ENCODE results near the gene LRRC61.

LRRC61 gene

DNA sequence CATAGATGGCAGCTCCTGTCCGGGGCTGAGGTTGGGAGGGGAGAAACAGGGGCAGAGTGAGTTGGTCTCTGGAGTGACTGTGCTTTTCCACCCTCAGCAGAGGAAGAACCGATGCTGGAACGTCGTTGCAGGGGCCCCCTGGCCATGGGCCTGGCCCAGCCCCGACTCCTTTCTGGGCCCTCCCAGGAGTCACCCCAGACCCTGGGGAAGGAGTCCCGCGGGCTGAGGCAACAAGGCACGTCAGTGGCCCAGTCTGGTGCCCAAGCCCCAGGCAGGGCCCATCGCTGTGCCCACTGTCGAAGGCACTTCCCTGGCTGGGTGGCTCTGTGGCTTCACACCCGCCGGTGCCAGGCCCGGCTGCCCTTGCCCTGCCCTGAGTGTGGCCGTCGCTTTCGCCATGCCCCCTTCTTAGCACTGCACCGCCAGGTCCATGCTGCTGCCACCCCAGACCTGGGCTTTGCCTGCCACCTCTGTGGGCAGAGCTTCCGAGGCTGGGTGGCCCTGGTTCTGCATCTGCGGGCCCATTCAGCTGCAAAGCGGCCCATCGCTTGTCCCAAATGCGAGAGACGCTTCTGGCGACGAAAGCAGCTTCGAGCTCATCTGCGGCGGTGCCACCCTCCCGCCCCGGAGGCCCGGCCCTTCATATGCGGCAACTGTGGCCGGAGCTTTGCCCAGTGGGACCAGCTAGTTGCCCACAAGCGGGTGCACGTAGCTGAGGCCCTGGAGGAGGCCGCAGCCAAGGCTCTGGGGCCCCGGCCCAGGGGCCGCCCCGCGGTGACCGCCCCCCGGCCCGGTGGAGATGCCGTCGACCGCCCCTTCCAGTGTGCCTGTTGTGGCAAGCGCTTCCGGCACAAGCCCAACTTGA is 48.2 kb downstream of the LRRC61 start:
- no peak for DNase-seq (ENCODE audit: low spot score)

DNA sequence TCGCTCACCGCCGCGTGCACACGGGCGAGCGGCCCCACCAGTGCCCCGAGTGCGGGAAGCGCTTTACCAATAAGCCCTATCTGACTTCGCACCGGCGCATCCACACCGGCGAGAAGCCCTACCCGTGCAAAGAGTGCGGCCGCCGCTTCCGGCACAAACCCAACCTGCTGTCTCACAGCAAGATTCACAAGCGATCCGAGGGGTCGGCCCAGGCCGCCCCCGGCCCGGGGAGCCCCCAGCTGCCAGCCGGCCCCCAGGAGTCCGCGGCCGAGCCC is 48.8 kb downstream of the LRRC61 start:
- no peak for DNase-seq (ENCODE audit: low spot score)

DNA sequence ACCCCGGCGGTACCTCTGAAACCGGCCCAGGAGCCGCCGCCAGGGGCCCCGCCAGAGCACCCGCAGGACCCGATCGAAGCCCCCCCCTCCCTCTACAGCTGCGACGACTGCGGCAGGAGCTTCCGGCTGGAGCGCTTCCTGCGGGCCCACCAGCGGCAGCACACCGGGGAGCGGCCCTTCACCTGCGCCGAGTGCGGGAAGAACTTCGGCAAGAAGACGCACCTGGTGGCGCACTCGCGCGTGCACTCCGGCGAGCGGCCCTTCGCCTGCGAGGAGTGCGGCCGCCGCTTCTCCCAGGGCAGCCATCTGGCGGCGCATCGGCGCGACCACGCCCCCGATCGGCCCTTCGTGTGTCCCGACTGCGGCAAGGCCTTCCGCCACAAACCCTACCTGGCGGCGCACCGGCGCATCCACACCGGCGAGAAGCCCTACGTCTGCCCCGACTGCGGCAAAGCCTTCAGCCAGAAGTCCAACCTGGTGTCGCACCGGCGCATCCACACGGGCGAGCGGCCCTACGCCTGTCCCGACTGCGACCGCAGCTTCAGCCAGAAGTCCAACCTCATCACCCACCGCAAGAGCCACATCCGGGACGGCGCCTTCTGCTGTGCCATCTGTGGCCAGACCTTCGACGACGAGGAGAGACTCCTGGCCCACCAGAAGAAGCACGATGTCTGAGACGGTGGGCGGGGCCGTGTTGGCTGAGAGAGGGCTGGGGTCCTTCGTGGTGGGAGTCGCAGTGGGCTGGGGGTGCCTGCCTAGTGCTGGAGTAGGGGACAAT is 49.3 kb downstream of the LRRC61 start:
- no peak for DNase-seq (ENCODE audit: low spot score)

DNA sequence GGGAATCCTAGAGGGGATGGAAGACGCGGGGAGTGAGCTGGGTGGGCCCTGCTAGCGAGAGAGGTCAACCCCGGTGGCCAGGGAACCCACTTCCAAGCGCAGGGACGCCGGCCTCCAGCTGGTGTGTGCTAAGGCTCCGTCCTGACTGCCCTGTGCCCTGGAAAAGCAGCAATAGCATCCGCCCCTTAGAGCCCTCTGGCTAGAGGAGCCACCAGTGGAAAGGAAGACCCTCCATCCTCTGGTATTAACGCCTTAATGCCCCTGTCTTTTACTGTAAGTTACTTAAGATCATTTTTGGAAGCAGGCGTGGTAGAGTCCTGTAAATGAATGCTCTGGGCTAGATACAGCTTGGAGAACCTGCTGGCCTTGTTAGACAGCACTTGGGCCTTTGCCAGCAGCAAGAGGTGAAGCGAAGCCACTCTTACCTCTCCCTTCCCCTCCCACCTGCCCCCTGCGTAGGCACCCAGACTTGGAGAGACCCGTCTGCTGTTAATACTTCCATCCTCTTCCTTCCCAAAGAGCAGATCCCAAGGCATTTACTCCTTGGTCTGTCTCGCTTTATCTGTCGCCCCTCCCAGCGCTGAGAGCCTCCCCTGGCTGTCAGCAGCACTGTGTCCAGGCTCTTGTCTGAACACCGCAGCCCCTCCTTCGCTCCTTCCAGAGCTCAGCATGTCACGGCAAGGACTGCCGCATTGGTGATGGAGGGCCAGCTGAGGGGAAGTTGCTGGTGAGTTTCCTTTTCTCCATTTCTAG is 50.1 kb downstream of the LRRC61 start:
- DNase-seq (ENCODE audit: low spot score) = no peak

DNA sequence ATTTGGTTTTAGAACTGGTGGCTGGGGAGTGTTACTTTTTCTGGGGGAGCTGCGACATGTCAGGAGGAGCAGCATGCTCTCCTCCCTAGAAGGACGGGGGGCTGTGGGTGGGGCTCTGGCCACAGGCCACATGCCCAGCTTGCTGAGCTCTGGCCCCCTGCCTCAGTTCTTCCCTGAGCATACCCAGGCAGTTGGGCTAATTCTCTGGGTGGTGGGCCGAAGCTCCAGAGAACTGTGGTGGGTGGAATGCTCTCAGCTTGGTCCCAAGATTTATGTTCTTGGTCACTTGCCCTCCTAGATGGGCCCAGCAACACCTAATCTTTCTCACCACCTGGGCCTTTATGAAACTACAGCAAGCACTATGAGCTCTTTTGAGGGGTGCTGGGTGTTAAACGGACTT is 50.9 kb downstream of the LRRC61 start:
- DNase-seq (ENCODE audit: low spot score) = no peak

DNA sequence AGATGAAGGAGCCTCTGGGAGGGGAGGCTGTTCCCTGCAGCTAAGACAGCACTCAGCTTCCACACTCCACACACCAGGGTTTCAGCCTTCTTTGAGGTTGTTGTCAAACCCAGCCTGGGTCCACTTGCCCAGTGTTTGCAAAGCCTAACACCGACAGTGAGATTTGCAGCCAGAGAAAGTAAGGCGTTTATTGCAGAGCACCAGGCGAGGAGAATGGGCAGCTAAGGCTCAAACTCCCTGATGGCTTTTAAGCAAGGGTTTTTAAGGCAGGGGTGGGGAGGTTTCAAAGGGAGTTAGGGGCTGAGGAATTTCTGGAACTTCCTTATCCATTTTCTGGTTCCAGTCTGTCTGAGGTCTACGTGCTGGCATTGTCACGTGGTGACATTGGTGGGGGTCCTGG is 51.3 kb downstream of the LRRC61 start:
- DNase-seq (ENCODE audit: low spot score) = no peak

DNA sequence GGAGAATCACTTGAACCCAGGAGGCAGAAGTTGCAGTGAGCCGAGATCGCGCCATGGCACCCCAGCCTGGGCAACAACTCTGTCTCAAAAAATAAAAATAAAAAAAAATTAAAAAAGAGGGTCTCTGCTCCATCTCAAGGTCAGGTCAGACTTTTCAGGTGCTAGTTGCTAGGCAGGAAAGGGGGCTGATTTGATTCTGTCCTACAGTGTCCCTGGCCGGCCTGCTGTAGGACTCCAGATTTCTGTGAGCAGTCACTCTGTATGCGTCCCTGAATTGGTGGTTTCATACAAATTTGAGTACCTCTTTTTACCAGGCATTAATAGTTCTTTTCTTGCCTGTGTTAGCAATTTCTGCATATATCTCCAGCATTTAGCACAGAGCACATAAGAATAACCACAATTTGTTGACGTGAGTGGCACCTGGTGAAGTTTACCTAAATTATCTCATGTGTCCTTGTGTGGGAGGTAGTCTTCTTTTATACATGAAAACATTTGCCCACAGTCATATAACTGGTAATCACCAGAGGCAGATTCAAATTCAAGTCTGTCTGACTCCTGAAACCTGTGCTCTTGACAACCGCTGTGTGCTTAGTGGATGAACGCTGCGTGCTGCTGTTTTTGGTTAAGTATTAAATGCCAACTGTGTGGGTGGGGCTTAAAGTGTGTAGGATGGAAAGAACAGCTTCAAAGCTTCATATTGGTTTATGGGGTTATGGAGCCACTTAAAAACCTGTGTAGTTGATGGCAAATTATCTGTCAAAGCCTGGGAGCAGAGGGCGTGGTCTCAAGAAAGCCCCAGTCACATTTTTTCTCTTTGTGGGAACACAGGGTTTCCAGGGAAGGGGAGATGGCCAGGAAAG is 52.7 kb downstream of the LRRC61 start:
- no peak for DNase-seq (ENCODE audit: low spot score)

DNA sequence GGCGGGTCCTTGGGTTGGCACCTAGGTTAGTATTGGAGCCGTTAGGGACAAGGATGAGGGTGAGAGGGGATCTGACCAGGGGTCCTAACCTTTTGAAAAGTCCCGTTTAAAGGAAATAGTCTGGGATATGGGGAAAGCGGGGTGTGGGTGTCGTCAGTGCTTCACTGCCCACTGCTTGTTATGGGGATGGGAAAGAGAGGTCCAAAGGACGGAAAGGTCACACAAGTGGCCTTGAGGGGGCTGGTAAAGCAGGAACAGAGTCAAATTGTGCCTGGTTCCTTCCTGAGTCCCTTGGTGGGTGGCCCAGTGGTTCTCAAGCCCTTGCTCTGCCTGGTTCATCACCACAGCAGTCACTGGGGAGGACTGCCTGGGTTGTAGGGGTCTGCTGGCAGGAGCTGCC is 53.4 kb downstream of the LRRC61 start:
- DNase-seq (ENCODE audit: low spot score) = no peak

DNA sequence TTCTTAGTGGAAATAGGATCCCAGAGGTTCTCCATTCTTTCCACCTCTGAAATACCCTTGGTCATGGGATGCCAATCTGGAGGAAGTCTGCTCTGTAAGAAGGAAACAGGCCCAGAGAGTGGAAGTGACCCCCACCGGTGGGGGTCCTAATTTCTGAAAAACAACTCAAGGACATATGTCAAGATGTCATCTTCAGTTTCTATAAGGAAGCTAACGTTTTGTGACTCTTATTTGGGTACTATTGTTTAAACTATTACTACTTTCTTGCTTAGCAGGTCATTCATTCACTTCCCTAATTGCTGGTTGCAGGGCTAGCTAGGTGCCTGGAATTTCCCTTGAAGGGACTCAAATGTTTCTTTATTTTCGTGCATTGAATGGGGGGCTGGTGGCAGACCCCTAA is 54.0 kb downstream of the LRRC61 start:
- no peak for DNase-seq (ENCODE audit: low spot score)

DNA sequence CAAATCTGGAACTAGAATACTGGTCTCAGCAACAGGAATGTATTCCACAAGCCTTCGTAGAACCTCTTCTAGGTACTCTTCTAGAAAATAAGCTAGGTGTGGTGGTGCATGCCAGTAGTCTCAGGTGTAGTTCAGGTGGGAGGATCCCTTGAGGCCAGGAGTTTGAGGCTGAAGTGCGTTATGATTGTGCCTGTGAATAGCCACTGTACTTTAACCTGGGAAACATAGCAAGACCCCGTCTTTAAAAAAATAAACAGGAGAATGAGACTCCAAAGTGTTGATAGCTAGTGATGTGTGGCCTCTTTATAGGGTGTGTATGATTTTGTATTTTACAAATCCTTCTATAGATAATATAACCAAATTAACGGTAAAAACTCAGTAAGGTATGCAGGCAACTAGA is 54.5 kb downstream of the LRRC61 start:
- DNase-seq (ENCODE audit: low spot score) = no peak

DNA sequence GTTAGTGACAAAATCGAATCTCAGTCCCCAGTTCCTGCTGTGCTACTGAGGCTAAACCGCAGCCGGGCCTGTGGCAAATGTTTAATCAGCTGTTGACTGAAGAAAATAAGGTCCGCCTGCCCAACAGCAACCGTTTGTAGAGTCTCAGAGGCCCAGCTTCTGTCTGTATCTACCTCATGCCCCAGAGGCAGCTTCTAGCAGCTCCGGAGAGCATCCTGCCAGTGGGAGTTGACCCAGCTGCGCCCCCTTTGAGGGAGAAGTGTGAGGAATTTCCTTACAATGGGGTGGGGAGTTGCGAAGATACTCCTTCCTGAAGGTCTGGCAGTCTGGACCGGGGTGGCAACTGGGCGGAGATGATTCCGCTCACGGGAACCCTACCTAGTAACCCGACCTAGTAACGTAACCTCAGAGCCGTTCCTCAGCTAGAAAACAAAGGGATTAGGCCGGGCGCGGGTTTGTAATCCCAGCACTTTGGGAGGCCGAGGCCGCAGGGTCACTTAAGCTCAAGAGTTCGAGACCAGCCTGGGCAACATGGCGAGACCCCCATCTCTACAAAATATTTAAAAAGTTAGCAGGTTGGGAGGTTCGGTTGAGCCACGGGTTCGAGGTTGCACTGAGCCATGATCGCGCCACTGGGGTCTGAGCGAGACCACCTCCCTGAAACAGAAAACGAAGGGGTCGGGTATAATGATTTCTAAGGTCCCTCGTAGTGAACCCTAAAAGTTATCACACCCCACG is 55.1 kb downstream of the LRRC61 start:
- DNase-seq (ENCODE audit: low spot score) = peak; percentile 68

DNA sequence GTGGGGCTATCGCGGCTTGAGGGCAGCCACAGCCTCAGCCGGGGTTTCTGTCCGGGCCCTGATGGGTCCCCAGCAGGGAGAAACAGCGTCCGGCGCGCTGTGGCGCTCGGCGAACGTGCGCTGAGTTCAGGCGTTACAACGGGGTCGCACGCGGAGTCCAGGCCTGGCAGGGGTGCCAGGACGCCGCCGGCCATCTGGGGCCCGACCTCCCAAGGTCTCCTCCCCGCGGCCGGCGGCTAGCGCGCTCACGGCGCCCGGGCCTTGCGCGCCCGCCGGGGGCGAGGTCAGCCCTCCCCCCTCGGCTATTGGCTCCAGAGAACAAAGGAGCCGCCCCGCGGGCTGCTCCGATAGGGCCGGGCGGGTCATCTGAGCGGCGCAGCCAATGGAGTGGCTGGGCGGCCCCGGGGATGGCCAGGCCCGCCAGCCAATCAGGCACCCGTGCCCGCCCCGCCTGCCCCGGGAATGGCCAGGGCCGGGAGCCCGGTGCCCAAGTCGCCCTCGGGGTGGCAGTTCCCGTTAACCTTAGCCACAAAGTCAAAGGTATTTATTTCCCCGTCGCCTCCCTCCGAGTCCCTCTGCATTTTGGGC is 55.8 kb downstream of the LRRC61 start, which contains the start of gene ZNF775:
Gene ZNF775, plus strand, starts transcription at position 478 of the 588 bp plus-strand sequence. CDS start 9,141 bp downstream, outside the sequence.
- DNase-seq (ENCODE audit: low spot score) = peak; percentile 94

DNA sequence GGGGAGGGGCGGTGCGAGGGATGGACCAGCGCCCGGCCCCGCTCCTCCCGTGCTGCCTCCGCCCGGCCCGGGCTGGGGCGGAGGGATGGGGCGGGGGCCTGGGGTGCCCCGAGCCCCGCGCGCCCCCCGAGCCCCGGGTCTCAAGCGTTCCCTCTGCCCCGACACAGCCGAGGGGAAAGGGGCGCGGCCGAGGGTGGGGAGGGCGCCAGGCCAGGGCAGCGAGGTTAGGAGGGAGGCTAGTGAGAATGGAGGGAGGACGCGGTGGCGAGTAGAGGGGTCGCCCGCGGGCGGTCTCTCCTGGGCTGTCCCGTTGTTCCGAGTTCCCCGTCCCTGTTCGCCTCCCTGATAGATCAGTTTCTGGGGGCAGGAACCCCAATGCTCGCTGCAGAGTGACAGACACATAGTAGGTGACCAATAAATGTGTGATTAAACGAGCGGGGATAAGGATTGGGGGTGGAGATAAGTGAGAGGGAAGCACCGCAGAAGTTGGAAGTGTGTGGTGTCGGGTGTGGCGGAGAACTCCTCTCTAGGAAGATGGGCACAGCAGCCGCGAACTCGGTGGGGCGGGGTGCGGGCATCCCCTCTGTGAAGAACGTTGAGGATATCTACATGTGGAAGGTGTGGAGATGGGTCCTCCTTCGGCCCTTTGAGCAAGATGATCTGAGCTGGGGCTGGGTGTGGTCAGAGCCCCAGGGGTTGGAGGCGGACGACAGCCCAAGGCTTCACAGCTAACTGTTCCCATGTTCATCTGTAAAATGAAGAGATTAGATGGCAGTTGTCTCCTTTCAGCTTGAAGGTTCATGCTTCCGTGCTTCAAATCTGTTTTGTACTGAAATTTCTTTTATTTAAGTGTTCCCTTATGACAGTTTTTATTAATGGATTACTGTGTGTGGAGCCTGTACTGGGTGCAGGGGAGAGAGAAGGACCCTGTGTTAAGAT is 56.6 kb downstream of the LRRC61 start:
- no peak for DNase-seq (ENCODE audit: low spot score)

DNA sequence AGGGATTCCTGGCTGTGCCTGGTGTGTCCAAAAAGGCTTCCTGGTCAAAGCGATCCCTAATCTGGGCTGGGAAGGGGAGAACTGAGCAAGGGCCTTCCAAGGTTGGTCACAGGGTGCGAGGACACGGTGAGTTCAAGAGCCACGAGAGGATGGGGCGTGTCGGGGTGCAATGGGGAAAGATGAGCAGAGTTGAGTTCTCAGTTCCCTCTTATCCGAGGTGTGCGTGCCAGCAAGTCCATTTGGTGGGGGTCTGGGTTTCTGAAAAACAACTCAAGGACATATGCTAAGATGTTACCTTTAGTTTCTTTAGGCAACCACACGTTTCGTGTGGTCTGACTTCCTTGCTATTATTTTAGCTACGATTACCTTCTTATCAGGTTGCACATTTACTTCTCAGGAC is 57.3 kb downstream of the LRRC61 start:
- DNase-seq (ENCODE audit: low spot score) = no peak

DNA sequence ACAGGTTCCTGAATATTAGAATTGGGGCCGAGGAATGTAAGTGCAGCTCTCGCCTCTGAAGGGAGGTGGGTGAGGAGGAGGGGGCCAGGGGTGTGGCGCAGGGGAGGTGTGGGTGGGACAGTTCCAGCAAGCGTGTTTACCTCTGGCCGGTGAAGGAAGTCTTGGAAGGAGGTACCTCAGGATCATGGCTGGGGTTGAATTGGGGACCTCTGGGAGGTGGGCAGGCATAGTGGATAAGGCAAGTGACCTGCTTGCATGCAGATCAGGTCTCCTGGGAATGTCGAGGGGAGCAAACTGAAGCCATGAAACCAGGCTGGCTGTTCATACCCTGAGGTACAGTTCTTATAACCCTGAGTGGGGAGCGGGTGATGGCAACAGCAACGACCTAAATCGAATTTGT is 57.9 kb downstream of the LRRC61 start:
- no peak for DNase-seq (ENCODE audit: low spot score)

DNA sequence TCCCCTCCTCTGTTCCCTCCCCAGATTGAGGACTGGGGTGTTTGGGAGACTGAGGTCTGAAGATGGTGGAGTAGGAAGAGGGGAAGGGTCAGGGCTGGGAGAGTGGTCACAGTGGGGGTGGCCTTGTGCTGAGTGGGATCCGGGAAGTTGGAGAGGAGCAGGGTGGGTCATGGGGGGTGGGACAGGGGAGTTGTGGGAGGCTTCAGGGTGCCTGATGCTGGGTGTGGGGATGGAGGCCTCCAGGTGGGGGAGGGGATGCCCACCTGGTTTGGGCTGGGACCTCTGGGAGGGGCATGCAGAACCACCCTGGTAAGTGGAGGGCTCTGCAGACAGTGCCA is 58.6 kb downstream of the LRRC61 start:
- no peak for DNase-seq (ENCODE audit: low spot score)

DNA sequence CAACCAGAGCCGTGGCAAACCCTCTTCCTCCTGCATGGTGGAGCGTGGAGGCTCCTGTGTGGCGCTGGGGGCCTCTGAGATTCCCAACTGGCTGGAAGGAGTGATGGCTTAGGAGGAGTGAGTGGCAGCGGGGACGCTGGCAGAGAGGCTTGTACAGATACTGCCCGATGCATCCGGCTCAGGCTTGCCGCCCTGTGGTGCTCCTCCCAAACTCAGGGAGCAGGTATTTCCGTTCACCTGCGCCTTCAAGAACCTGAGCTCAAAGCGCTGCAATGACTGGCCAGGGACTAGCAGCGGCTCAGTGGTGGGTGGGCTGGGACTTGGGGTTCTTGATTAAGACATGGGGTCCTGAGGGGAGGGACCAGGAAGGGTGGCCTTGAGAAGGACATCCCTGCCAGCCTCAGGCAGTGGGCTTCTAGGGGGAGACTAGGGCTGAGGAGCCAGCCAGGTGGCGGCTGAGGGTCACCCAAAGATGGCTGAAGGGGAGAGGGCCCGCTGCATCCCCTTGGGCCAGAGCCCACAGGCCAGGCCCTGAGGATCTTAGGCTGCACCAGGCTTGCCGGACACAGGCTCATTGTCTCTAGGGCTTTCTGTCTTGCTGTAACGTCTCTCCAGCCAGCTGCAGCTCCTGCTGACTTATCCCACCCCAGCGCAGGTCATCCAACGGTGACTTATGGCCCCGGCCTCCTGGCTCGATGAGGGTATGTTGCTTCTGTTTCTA is 59.1 kb downstream of the LRRC61 start:
- peak; percentile 71 for DNase-seq (ENCODE audit: low spot score)

DNA sequence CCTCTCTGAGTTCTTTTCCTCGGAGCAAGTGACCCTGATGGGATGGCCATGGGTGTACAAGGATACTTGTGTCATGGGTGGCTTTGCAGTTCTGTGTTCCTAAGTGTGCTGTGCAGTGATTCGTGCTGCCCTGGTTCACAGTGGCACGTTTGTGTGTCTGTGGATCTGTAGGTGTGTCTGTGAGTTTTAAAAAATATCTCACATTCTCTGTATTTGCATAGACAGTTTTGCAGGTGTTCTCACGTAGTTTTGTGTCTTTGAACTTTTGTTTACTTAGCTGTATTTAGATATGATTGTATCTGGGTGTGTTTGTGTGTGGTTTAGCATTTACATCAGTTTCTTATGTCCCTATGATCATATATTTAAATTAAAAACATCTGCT is 59.7 kb downstream of the LRRC61 start:
- DNase-seq (ENCODE audit: low spot score) = no peak
